HepG2 (cell line): ENCODE results near the gene PHRF1.

Experiments
- CEBPB ChIP-seq: IDR thresholded peaks from 2 replicates; pipeline ENCODE4 v1.6.1; 2011; ENCODE audit warnings: low read depth, low read length, improper control_type of control experiment, borderline replicate concordance
- KAT8 ChIP-seq: IDR thresholded peaks from 2 replicates; pipeline ENCODE4 v1.6.1; 2016; ENCODE audit warnings: missing genetic modification reagents, missing compliant biosample characterization
- RAD21 ChIP-seq: fragments of 450-650 bp; formaldehyde crosslinking; IDR thresholded peaks from 2 replicates; pipeline ENCODE4 v1.5.0; 2020; ENCODE audit warnings: mild to moderate bottlenecking
- RBFOX2 ChIP-seq: fragments of 200-400 bp; formaldehyde crosslinking; IDR thresholded peaks from 2 replicates; pipeline ENCODE4 v1.6.1; 2017; ENCODE audit warnings: low read depth, mild to moderate bottlenecking, low read length
- ZEB1 ChIP-seq: IDR thresholded peaks from 2 replicates; pipeline ENCODE4 v1.6.1; 2012; ENCODE audit warnings: mild to moderate bottlenecking, low read depth, inconsistent platforms; ENCODE audit not compliant: insufficient replicate concordance
- ZNF687 ChIP-seq: sonication (generic); formaldehyde crosslinking; IDR thresholded peaks from 2 replicates; pipeline ENCODE4 v1.5.1; 2020; ENCODE audit warnings: mild to moderate bottlenecking, missing genetic modification reagents, moderate library complexity
- TF ChIP-seq, protein P1 (sequence below): sonication (generic); formaldehyde crosslinking; IDR thresholded peaks from 2 replicates; pipeline ENCODE4 v1.5.0; 2020; ENCODE audit warnings: mild to moderate bottlenecking, missing genetic modification reagents, moderate library complexity

GRCh38 chr11:590997-591396, 14.7 kb downstream of the PHRF1 start:
- TF ChIP-seq RAD21 (CRISPR knock-in tag) (no peak), CEBPB (no peak), RBFOX2 (no peak), KAT8 (no peak), ZNF687 (CRISPR knock-in tag) (no peak), ZEB1 (no peak)
- TF ChIP-seq, protein P1, sequence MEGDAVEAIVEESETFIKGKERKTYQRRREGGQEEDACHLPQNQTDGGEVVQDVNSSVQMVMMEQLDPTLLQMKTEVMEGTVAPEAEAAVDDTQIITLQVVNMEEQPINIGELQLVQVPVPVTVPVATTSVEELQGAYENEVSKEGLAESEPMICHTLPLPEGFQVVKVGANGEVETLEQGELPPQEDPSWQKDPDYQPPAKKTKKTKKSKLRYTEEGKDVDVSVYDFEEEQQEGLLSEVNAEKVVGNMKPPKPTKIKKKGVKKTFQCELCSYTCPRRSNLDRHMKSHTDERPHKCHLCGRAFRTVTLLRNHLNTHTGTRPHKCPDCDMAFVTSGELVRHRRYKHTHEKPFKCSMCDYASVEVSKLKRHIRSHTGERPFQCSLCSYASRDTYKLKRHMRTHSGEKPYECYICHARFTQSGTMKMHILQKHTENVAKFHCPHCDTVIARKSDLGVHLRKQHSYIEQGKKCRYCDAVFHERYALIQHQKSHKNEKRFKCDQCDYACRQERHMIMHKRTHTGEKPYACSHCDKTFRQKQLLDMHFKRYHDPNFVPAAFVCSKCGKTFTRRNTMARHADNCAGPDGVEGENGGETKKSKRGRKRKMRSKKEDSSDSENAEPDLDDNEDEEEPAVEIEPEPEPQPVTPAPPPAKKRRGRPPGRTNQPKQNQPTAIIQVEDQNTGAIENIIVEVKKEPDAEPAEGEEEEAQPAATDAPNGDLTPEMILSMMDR (CRISPR knock-in tag): no peak
